B cell (primary cell): Measurements from ENCODE around the gene PTPRU. TPM values are rescaled to one million over a fixed set of nuclear protein-coding genes. Genes with fewer than 3 reads are reported as not detected.

Source experiments
- ATAC-seq: fragments of 200-7000 bp; cut with Tn5 transposase; one replicate; pipeline ENCODE4 v1.10.0; 2021; ENCODE audit warnings: low read depth, mild to moderate bottlenecking, moderate number of reproducible peaks, moderate library complexity
- CTCF ChIA-PET: fragments of 350-600 bp; sonication (Branson Sonifier 250); formaldehyde crosslinking; loops from one replicate; lab custom pipeline; 2021; ENCODE audit warnings: antibody characterized with exemption, inconsistent platforms; lab: Charles Lee
- POLR2A ChIA-PET: fragments of 350-600 bp; sonication (Branson Sonifier 250); formaldehyde crosslinking; loops from one replicate; lab custom pipeline; 2021; ENCODE audit warnings: antibody characterized with exemption; lab: Charles Lee
- DNase-seq: peaks from one replicate; pipeline ENCODE4 v3.0.0; 2013
- H2AFZ ChIP-seq: 2 replicates; pipeline ENCODE4 v1.6.1; 2012; ENCODE audit warnings: mild to moderate bottlenecking, low read depth, low read length; ENCODE audit not compliant: insufficient read depth, poor library complexity, severe bottlenecking
- H3K27ac ChIP-seq, 2 donors: 1 replicate in 1 of 2; 2 replicates in 1 of 2; pipeline ENCODE4 v1.5.1; 2012 to 2013; ENCODE audit warnings: low read length in 2 of 2, mild to moderate bottlenecking in 2 of 2, moderate library complexity in 1 of 2
- H3K27me3 ChIP-seq, 4 experiments: fragments of 200-600 bp in 1 of 4; sonication (generic) in 1 of 4; replicated peaks in 1 of 4; 1 replicate in 2 of 4; 2 replicates in 2 of 4; pipeline versions ENCODE4 v1.6.1 to v1.7.0; 2013 to 2016; ENCODE audit warnings: low read length in 3 of 4, mild to moderate bottlenecking in 2 of 4, mixed read lengths in 1 of 4, moderate library complexity in 1 of 4; ENCODE audit not compliant: insufficient read depth in 4 of 4, control insufficient read depth in 3 of 4; ENCODE audit errors: control extremely low read depth in 1 of 4
- H3K36me3 ChIP-seq, 2 experiments: replicated peaks in 1 of 2; 1 replicate in 1 of 2; 2 replicates in 1 of 2; pipeline versions ENCODE4 v1.6.1 to v1.7.1; 2013; ENCODE audit warnings: low read length in 1 of 2; ENCODE audit not compliant: insufficient read depth in 2 of 2, control insufficient read depth in 1 of 2; ENCODE audit errors: control extremely low read depth in 1 of 2, extremely low read depth in 1 of 2
- H3K4me1 ChIP-seq, 2 donors: fragments of 200-600 bp in 1 of 2; sonication (generic) in 1 of 2; 1 replicate in 1 of 2; 2 replicates in 1 of 2; pipeline versions ENCODE4 v1.5.1 to v1.6.1; 2013 to 2017; ENCODE audit warnings: low read length in 2 of 2; ENCODE audit not compliant: control insufficient read depth in 2 of 2, insufficient read depth in 2 of 2
- H3K4me2 ChIP-seq: replicated peaks from 2 replicates; pipeline ENCODE3; 2012; ENCODE audit warnings: mild to moderate bottlenecking, low read depth, low read length; ENCODE audit not compliant: poor library complexity, severe bottlenecking
- H3K4me3 ChIP-seq, 5 experiments: fragments of 200-600 bp in 1 of 5; sonication (generic) in 1 of 5; 1 replicate in 3 of 5; 2 replicates in 2 of 5; pipeline versions ENCODE4 v1.5.1 to v1.7.0; 2011 to 2016; ENCODE audit warnings: low read length in 4 of 5, mild to moderate bottlenecking in 4 of 5, low read depth in 2 of 5, control low read depth in 1 of 5, moderate library complexity in 1 of 5; ENCODE audit not compliant: insufficient read depth in 1 of 5; ENCODE audit errors: control extremely low read depth in 1 of 5, extremely low read depth in 1 of 5
- H3K79me2 ChIP-seq: fragments of 200-600 bp; sonication (generic); one replicate; pipeline ENCODE4 v1.6.0; 2016; ENCODE audit warnings: low read length; ENCODE audit not compliant: control insufficient read depth, insufficient read depth
- H3K9ac ChIP-seq: fragments of 200-600 bp; sonication (generic); 2 replicates; pipeline ENCODE4 v1.6.1; 2017; ENCODE audit warnings: mild to moderate bottlenecking, low read length, moderate library complexity
- H3K9me3 ChIP-seq, 3 donors: one replicate each; pipeline versions ENCODE4 v1.6.1 to v1.7.1; 2013; ENCODE audit warnings: low read length in 2 of 3; ENCODE audit not compliant: control insufficient read depth in 2 of 3, insufficient read depth in 1 of 3; ENCODE audit errors: control extremely low read depth in 1 of 3
- H4K20me1 ChIP-seq: 2 replicates; pipeline ENCODE4 v1.6.0; 2012; ENCODE audit warnings: mild to moderate bottlenecking, low read length; ENCODE audit not compliant: insufficient read depth, control insufficient read depth, poor library complexity, severe bottlenecking
- H3K27ac Mint-ChIP-seq: one replicate; pipeline ENCODE4 v1.8.0; 2021; ENCODE audit warnings: mixed read lengths
- H3K27me3 Mint-ChIP-seq: one replicate; pipeline ENCODE4 v1.8.0; 2021; ENCODE audit warnings: mixed read lengths
- H3K4me1 Mint-ChIP-seq: one replicate; pipeline ENCODE4 v1.8.0; 2021; ENCODE audit warnings: mixed read lengths
- H3K4me3 Mint-ChIP-seq: one replicate; pipeline ENCODE4 v1.8.0; 2021; ENCODE audit warnings: mixed read lengths
- H3K9me3 Mint-ChIP-seq: one replicate; pipeline ENCODE4 v1.8.0; 2022; ENCODE audit warnings: mixed read lengths; ENCODE audit not compliant: insufficient read depth
- CTCF ChIP-seq: fragments of 200-600 bp; IDR thresholded peaks from one replicate; pipeline ENCODE4 v1.8.0; 2022; ENCODE audit warnings: antibody characterized with exemption, mild to moderate bottlenecking
- EZH2 ChIP-seq: IDR thresholded peaks from 2 replicates; pipeline ENCODE4 v1.6.1; 2012; ENCODE audit warnings: borderline replicate concordance, low read depth, mild to moderate bottlenecking, moderate library complexity, low read length; ENCODE audit not compliant: insufficient read depth, poor library complexity, severe bottlenecking
- WGBS: methylation state at CpG from one replicate; pipeline ENCODE4 v1.1.5; 2013; ENCODE audit warnings: missing lambda C conversion rate; ENCODE audit not compliant: insufficient coverage; 5-methylcytosine and 5-hydroxymethylcytosine counted together
- intact Hi-C: fragments of 100-400 bp; cut with micrococcal nuclease; formaldehyde crosslinking; loops from one replicate; pipeline ENCODE4 v1.10.0; 2022
- polyA plus RNA-seq: library from polyadenylated mRNA; depleted of rRNA; stranded (reverse); fragments of >200 nt; gene quantifications from 2 replicates; pipeline ENCODE4 v1.2.3, GENCODE V29; 2012
- total RNA-seq, 2 donors: library from RNA; stranded (reverse); fragments of 120-200 nt in 1 of 2; gene quantifications; 1 replicate in 1 of 2; 2 replicates in 1 of 2; pipeline versions ENCODE4 v1.2.3 to v1.2.4, GENCODE V29; 2013 to 2022

The PTPRU gene
- total and polyA plus RNA-seq, 2 donors (not counting 1 experiment from before 2014, with no cell fraction given): 0.10 to 0.25 TPM

- Histone ChIP-seq H3K4me3 (peak within 1 kb of the TSS; percentile 69 to 95 (median 84)), H3K4me1 (peaks cover 12 to 16% of the 10 kb centered on the region in 2 donors), H2AFZ (peak within 1 kb of the TSS; percentile 97), H4K20me1 (no peaks in the 10 kb centered on the region), H3K9me3 (no peaks in the 10 kb centered on the region), H3K27me3 (peaks cover 0 to 9% (median 4%) of the 10 kb centered on the region in 4 experiments), H3K4me2 (peak within 1 kb of the TSS; percentile 93), H3K36me3 (no peaks in the 10 kb centered on the region), H3K79me2 (peaks cover 12% of the 10 kb centered on the region), H3K9ac (peak within 1 kb of the TSS; percentile 96), H3K27ac (peak within 1 kb of the TSS; percentile 20 to 74)
- intact Hi-C loops: loop anchor here (1.0 to 10.0 kb wide), 2 partner anchors 48 to 1704 kb away; no protein-coding TSS in a partner anchor
- Mint-ChIP-seq H3K4me3 (peak within 1 kb of the TSS; percentile 91), H3K4me1 (peaks cover 14% of the 10 kb centered on the region), H3K9me3 (no peaks in the 10 kb centered on the region), H3K27me3 (peaks cover 18% of the 10 kb centered on the region), H3K27ac (peak within 1 kb of the TSS; percentile 82)
- DNase-seq: peak; percentile 93
- ChIA-PET CTCF (interaction anchor here (0.7 to 1.4 kb wide), 6 partner anchors 12 to 1149 kb away, joined by 3 to 5 read pairs (median 4); partner anchors contain the start of gene SRSF4), POLR2A (interaction anchor here (1.5 kb wide), 1 partner anchor 49 kb away, joined by 3 read pairs; the partner anchor contains the start of gene SRSF4)
- TF ChIP-seq CTCF: no peak
- TF ChIP-seq EZH2: no peak
- ATAC-seq: peak; percentile 96
- WGBS: under 1% methylated on average over 48 of the region's 52 CpGs
Observed at GRCh38 chr1:29230553-29231378, 5.6 kb upstream of the PTPRU start, which contains the start of gene MECR. MECR (minus strand) TSS chr1:29230934; CDS start chr1:29230906, 28 bp downstream.
